HCEC 1CT (cell line): Measurements from ENCODE around the gene CALD1.

Experiments used
- DNase-seq: peaks from one replicate; pipeline ENCODE4 v3.0.0-alpha.2; 2017

CALD1 gene

GRCh38 chr7:134763960-134764359 lies 15.5 kb upstream of the CALD1 start:
- no peak for DNase-seq

GRCh38 chr7:134764365-134764764 lies 15.1 kb upstream of the CALD1 start:
- DNase-seq: no peak

- peak; percentile 64 for DNase-seq
Measured at GRCh38 chr7:134766779-134767519, 12.5 kb upstream of the CALD1 start.

GRCh38 chr7:134767520-134768168 lies 11.8 kb upstream of the CALD1 start:
- DNase-seq: no peak

- no peak for DNase-seq
Measured at GRCh38 chr7:134768243-134768642, 11.2 kb upstream of the CALD1 start.

- DNase-seq: no peak
Measured at GRCh38 chr7:134770676-134771075, 8.8 kb upstream of the CALD1 start.

- DNase-seq: no peak
Measured at GRCh38 chr7:134771111-134771510, 8.3 kb upstream of the CALD1 start.

- no peak for DNase-seq
Measured at GRCh38 chr7:134771889-134772288, 7.5 kb upstream of the CALD1 start.

GRCh38 chr7:134772401-134772800 lies 7.0 kb upstream of the CALD1 start:
- no peak for DNase-seq

GRCh38 chr7:134773164-134773563 lies 6.3 kb upstream of the CALD1 start:
- no peak for DNase-seq

GRCh38 chr7:134774119-134774518 lies 5.3 kb upstream of the CALD1 start:
- DNase-seq: no peak

GRCh38 chr7:134777470-134777869 lies 2.0 kb upstream of the CALD1 start:
- DNase-seq: no peak

GRCh38 chr7:134777908-134778580 lies 1.4 kb upstream of the CALD1 start:
- peak; percentile 61 for DNase-seq

- no peak for DNase-seq
Measured at GRCh38 chr7:134779741-134780065, 269 bp downstream of the CALD1 start.

GRCh38 chr7:134780166-134780828 lies 863 bp downstream of the CALD1 start:
- DNase-seq: peak; percentile 48

GRCh38 chr7:134781171-134781570 lies 1.7 kb downstream of the CALD1 start:
- no peak for DNase-seq

GRCh38 chr7:134782121-134782623 lies 2.7 kb downstream of the CALD1 start:
- DNase-seq: peak; percentile 51

- no peak for DNase-seq
Measured at GRCh38 chr7:134783294-134784069, 4.0 kb downstream of the CALD1 start.

GRCh38 chr7:134784251-134785049 lies 5.0 kb downstream of the CALD1 start:
- no peak for DNase-seq

GRCh38 chr7:134785842-134786241 lies 6.4 kb downstream of the CALD1 start:
- DNase-seq: no peak

- peak; percentile 27 for DNase-seq
Measured at GRCh38 chr7:134787064-134787463, 7.6 kb downstream of the CALD1 start.

- DNase-seq: peak; percentile 0
Measured at GRCh38 chr7:134787720-134788119, 8.3 kb downstream of the CALD1 start.
